KOPT-K1 (cell line): Measurements from ENCODE around the gene RBFOX1.
"Not testable (repeated sequence)": the region's sequence is repeated elsewhere in the genome, so short reads cannot be mapped to it uniquely, and the experiment has no call there.

Experiments
- H3K27ac ChIP-seq: fragments of 200-600 bp; sonication (generic); 2 replicates; pipeline ENCODE4 v1.5.1; 2016; ENCODE audit warnings: antibody characterized with exemption, mild to moderate bottlenecking, low read depth, low read length; ENCODE audit not compliant: poor library complexity, severe bottlenecking
- H3K36me3 ChIP-seq: fragments of 200-600 bp; sonication (generic); 2 replicates; pipeline ENCODE4 v1.5.1; 2017; ENCODE audit warnings: antibody characterized with exemption, mild to moderate bottlenecking, low read length, moderate library complexity; ENCODE audit not compliant: insufficient read depth
- H3K9me3 ChIP-seq: fragments of 200-600 bp; sonication (generic); 2 replicates; pipeline ENCODE4 v1.5.1; 2017; ENCODE audit warnings: antibody characterized with exemption, low read length, mild to moderate bottlenecking; ENCODE audit not compliant: insufficient read depth, poor library complexity, severe bottlenecking

Gene RBFOX1

GRCh38 chr16:7487574-7488323 is 155.1 kb downstream of the RBFOX1 start:
- no peaks in the 10 kb centered on the region for H3K36me3 ChIP-seq
- no peaks in the 10 kb centered on the region for H3K9me3 ChIP-seq
- H3K27ac ChIP-seq = no peak overlapping the region

- no peaks in the 10 kb centered on the region for H3K9me3 ChIP-seq
- H3K36me3 ChIP-seq = no peaks in the 10 kb centered on the region
- no peak overlapping the region for H3K27ac ChIP-seq
Observed at GRCh38 chr16:7492122-7492521, 159.5 kb downstream of the RBFOX1 start.

- Histone ChIP-seq H3K36me3 (no peaks in the 10 kb centered on the region), H3K9me3 (no peaks in the 10 kb centered on the region), H3K27ac (no peak overlapping the region)
Observed at GRCh38 chr16:7493133-7493532, 160.5 kb downstream of the RBFOX1 start.

GRCh38 chr16:7497691-7498090 is 165.0 kb downstream of the RBFOX1 start:
- Histone ChIP-seq H3K9me3 (no peaks in the 10 kb centered on the region), H3K36me3 (no peaks in the 10 kb centered on the region), H3K27ac (no peak overlapping the region)

- no peak overlapping the region for H3K27ac ChIP-seq
- no peaks in the 10 kb centered on the region for H3K9me3 ChIP-seq
- H3K36me3 ChIP-seq = no peaks in the 10 kb centered on the region
Observed at GRCh38 chr16:7501868-7502267, 169.2 kb downstream of the RBFOX1 start.

- H3K36me3 ChIP-seq, H3K9me3 ChIP-seq, H3K27ac ChIP-seq: not testable (repeated sequence)
Observed at GRCh38 chr16:7502591-7503157, 170.0 kb downstream of the RBFOX1 start.

GRCh38 chr16:7503666-7504065 is 171.0 kb downstream of the RBFOX1 start:
- H3K9me3 ChIP-seq = no peaks in the 10 kb centered on the region
- H3K27ac ChIP-seq = no peak overlapping the region
- H3K36me3 ChIP-seq = no peaks in the 10 kb centered on the region

GRCh38 chr16:7504844-7505243 is 172.2 kb downstream of the RBFOX1 start:
- Histone ChIP-seq H3K27ac (no peak overlapping the region), H3K9me3 (no peaks in the 10 kb centered on the region), H3K36me3 (no peaks in the 10 kb centered on the region)

GRCh38 chr16:7505495-7505894 is 172.8 kb downstream of the RBFOX1 start:
- Histone ChIP-seq H3K36me3 (no peaks in the 10 kb centered on the region), H3K27ac (no peak overlapping the region), H3K9me3 (no peaks in the 10 kb centered on the region)

- Histone ChIP-seq H3K27ac (no peak overlapping the region), H3K36me3 (no peaks in the 10 kb centered on the region), H3K9me3 (no peaks in the 10 kb centered on the region)
Observed at GRCh38 chr16:7506363-7506762, 173.7 kb downstream of the RBFOX1 start.

GRCh38 chr16:7508656-7509055 is 176.0 kb downstream of the RBFOX1 start:
- no peaks in the 10 kb centered on the region for H3K36me3 ChIP-seq
- H3K27ac ChIP-seq = no peak overlapping the region
- no peaks in the 10 kb centered on the region for H3K9me3 ChIP-seq

GRCh38 chr16:7509963-7510601 is 177.4 kb downstream of the RBFOX1 start:
- no peaks in the 10 kb centered on the region for H3K9me3 ChIP-seq
- no peak overlapping the region for H3K27ac ChIP-seq

GRCh38 chr16:7511549-7512260 is 179.1 kb downstream of the RBFOX1 start:
- H3K9me3 ChIP-seq = no peaks in the 10 kb centered on the region
- H3K36me3 ChIP-seq = no peaks in the 10 kb centered on the region
- H3K27ac ChIP-seq = no peak overlapping the region

More at GRCh38 chr16:7509963-7510601, 177.4 kb downstream of the RBFOX1 start:
- no peaks in the 10 kb centered on the region for H3K36me3 ChIP-seq

- no peaks in the 10 kb centered on the region for H3K36me3 ChIP-seq
- no peak overlapping the region for H3K27ac ChIP-seq
- no peaks in the 10 kb centered on the region for H3K9me3 ChIP-seq
Observed at GRCh38 chr16:7512503-7512902, 179.9 kb downstream of the RBFOX1 start.

GRCh38 chr16:7513429-7513828 is 180.8 kb downstream of the RBFOX1 start:
- no peaks in the 10 kb centered on the region for H3K36me3 ChIP-seq
- no peaks in the 10 kb centered on the region for H3K9me3 ChIP-seq
- H3K27ac ChIP-seq = no peak overlapping the region
